ENCODE measurements around the gene GTF2IRD1.

Gene GTF2IRD1

DNA sequence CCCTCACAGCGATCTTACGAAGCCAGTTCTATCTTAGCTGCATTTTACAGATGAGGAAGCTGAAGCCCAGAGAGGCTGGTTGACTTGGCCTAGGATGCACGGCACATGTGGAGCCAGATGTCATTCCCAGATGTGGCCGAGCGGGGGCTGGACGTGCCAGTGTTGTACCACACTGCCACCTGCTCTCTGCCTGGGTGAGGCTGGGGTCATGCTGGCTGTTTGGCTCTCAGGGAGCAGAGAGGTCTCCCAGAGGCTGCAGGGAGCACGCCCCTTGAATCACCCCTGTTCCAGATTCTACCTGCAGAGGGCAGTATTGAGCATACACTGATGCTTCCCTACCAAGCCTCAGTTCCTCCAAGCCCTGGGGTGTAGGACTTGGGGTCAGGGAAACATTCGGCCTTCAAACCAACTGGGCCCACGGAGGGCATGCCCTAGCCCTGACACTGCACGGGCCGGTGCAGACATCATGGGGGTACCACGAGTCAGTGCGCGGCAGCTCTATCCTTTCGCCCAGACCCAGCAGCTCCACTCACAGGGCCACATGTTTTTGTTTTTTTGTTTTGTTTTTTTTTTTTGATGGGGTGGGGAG lies 3.8 kb upstream of the GTF2IRD1 start:
- no peaks in the 10 kb centered on the region for H3K36me3 Mint-ChIP-seq (ENCODE audit: low read depth)
- H3K4me3 Mint-ChIP-seq = no peak overlapping the region
- DNase-seq = peak; percentile 75
- H3K9me3 Mint-ChIP-seq = no peaks in the 10 kb centered on the region
- H3K4me1 Mint-ChIP-seq (ENCODE audit: low read depth) = peaks cover 18% of the 10 kb centered on the region
- H3K27ac Mint-ChIP-seq = no peak overlapping the region
- H3K27me3 Mint-ChIP-seq = no peaks in the 10 kb centered on the region

- Mint-ChIP-seq H3K9me3 (no peaks in the 10 kb centered on the region), H3K36me3 (ENCODE audit: low read depth) (no peaks in the 10 kb centered on the region), H3K4me3 (peak overlapping the region; percentile 68), H3K4me1 (ENCODE audit: low read depth) (peaks cover 18% of the 10 kb centered on the region), H3K27me3 (no peaks in the 10 kb centered on the region), H3K27ac (peak overlapping the region; percentile 90)
- DNase-seq = peak; percentile 67
Measured at GRCh38 chr7:74452748-74453321, 871 bp upstream of the GTF2IRD1 start.

DNA sequence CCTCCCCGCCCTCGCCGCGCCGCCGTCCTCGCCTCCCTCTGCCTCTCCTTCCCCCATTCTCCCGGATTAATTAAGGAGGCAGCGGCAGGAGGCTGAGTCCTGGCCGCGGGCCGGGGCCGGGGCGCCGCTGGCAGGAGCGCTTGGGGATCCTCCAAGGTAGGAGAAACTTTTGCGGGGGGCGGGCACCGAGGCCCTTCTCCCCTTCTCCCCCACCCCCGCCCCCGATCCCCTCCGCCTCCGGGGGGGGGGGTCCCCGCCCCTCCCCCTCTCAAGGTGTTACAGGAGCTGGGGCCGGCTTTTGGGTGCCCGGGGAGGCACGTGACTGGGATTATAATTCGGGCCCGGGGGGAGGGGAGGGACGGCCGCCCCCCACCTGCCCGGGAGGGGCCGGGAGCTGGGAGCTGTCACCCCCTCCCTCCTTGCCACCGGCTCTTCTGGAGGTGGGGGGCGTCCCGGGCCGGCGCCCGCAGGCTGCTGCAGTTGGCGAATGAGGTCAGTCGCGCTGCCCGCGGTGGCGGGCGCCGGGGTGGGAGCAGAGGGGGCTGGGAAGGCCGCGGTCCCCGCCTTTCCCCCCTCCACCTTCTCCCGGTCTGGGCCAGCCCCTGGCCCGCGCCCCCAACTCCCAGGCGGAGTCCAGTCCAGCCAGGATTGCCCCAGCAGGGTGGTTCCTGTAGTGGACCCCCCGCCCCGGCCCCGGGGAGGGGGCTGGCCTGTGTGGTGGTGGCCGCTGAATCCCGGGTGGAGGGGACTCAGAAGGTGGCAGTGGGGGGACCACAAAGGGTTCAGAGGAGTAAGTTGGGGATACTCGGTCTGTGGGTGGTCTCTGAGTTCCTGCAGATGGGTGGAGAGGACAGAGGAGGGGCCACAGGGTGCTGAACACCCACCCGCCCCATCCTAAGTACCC lies 567 bp downstream of the GTF2IRD1 start:
- Mint-ChIP-seq H3K4me3 (peak overlapping the region; percentile 51), H3K36me3 (ENCODE audit: low read depth) (no peaks in the 10 kb centered on the region), H3K4me1 (ENCODE audit: low read depth) (peaks cover 18% of the 10 kb centered on the region), H3K27ac (peak overlapping the region; percentile 22), H3K27me3 (no peaks in the 10 kb centered on the region), H3K9me3 (no peaks in the 10 kb centered on the region)
- peak; percentile 43 for DNase-seq

- Mint-ChIP-seq H3K36me3 (ENCODE audit: low read depth) (no peaks in the 10 kb centered on the region), H3K4me3 (peak overlapping the region; percentile 51), H3K9me3 (no peaks in the 10 kb centered on the region), H3K27ac (peak overlapping the region; percentile 22), H3K4me1 (ENCODE audit: low read depth) (peaks cover 18% of the 10 kb centered on the region), H3K27me3 (no peaks in the 10 kb centered on the region)
- no peak for DNase-seq
Measured at GRCh38 chr7:74454925-74455288, 1.2 kb downstream of the GTF2IRD1 start.

DNA sequence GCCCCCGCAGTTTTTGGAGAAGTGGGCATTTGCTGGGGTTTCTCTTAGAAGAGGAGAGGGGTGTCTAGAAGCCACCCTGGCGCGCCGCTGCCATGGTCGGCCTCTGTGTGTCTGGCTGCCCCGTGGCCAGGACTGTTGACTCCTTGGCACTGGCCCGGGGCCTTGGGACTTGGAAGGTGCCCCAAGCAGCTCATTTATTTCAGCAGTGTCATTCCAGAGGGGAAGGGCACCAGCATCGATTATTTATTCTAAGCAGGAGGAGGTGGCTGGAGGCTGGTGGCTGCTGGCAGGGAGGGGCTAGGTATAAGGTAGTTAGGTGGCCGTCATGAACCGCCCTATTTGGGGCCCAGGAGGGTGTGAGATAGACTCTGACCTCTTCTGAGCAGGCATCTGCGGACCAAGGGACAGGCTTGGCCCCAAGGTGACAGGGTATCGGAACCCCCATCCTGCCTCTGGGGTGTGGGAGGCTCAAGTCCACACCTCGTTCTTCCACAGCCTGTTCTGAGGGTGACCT lies 1.6 kb downstream of the GTF2IRD1 start:
- Mint-ChIP-seq H3K36me3 (ENCODE audit: low read depth) (no peaks in the 10 kb centered on the region), H3K27ac (no peak overlapping the region), H3K9me3 (no peaks in the 10 kb centered on the region), H3K4me3 (peak overlapping the region; percentile 51), H3K4me1 (ENCODE audit: low read depth) (peaks cover 16% of the 10 kb centered on the region), H3K27me3 (no peaks in the 10 kb centered on the region)
- DNase-seq = no peak

DNA sequence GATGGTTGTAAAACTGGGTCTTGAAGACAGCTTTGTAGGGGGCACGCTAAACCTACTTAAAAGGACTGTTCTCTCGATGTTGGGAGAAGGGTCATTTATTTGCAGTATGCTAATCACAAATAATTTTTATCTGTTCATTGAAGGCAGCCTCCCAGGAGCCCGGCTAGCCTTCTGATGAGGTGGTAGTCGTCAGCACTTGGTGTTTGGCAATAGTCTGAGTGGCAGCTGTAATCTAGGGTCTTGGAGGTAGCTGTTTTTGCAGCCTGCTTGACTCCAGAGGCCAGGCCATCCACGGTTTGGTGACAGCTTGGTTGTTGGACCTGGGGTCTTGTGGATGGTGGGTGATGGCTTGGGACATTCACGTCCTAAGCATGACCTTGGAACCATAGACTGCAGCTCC lies 2.2 kb downstream of the GTF2IRD1 start:
- no peaks in the 10 kb centered on the region for H3K36me3 Mint-ChIP-seq (ENCODE audit: low read depth)
- peaks cover 16% of the 10 kb centered on the region for H3K4me1 Mint-ChIP-seq (ENCODE audit: low read depth)
- H3K9me3 Mint-ChIP-seq = no peaks in the 10 kb centered on the region
- no peak overlapping the region for H3K4me3 Mint-ChIP-seq
- H3K27ac Mint-ChIP-seq = no peak overlapping the region
- DNase-seq = no peak
- no peaks in the 10 kb centered on the region for H3K27me3 Mint-ChIP-seq

- no peak overlapping the region for H3K27ac Mint-ChIP-seq
Measured at GRCh38 chr7:74457007-74457406, 3.3 kb downstream of the GTF2IRD1 start.

GRCh38 chr7:74461970-74462706 lies 8.4 kb downstream of the GTF2IRD1 start:
- no peak for DNase-seq
- Mint-ChIP-seq H3K4me1 (ENCODE audit: low read depth) (peaks cover 5% of the 10 kb centered on the region), H3K27ac (no peak overlapping the region), H3K9me3 (no peaks in the 10 kb centered on the region), H3K4me3 (no peak overlapping the region), H3K27me3 (no peaks in the 10 kb centered on the region), H3K36me3 (ENCODE audit: low read depth) (no peaks in the 10 kb centered on the region)

More at GRCh38 chr7:74457007-74457406, 3.3 kb downstream of the GTF2IRD1 start:
- no peak overlapping the region for H3K4me3 Mint-ChIP-seq
- peaks cover 12% of the 10 kb centered on the region for H3K4me1 Mint-ChIP-seq (ENCODE audit: low read depth)
- no peaks in the 10 kb centered on the region for H3K9me3 Mint-ChIP-seq
- no peak for DNase-seq
- H3K36me3 Mint-ChIP-seq (ENCODE audit: low read depth) = no peaks in the 10 kb centered on the region
- H3K27me3 Mint-ChIP-seq = no peaks in the 10 kb centered on the region

- Mint-ChIP-seq H3K27ac (no peak overlapping the region), H3K4me3 (no peak overlapping the region), H3K27me3 (no peaks in the 10 kb centered on the region), H3K36me3 (ENCODE audit: low read depth) (no peaks in the 10 kb centered on the region), H3K9me3 (no peaks in the 10 kb centered on the region), H3K4me1 (ENCODE audit: low read depth) (peaks cover 5% of the 10 kb centered on the region)
- DNase-seq = no peak
Measured at GRCh38 chr7:74462707-74463100, 9.0 kb downstream of the GTF2IRD1 start.

GRCh38 chr7:74464931-74465886 lies 11.5 kb downstream of the GTF2IRD1 start:
- Mint-ChIP-seq H3K4me3 (no peak overlapping the region), H3K36me3 (ENCODE audit: low read depth) (no peaks in the 10 kb centered on the region), H3K27ac (no peak overlapping the region), H3K4me1 (ENCODE audit: low read depth) (peaks cover 5% of the 10 kb centered on the region), H3K27me3 (no peaks in the 10 kb centered on the region), H3K9me3 (no peaks in the 10 kb centered on the region)
- no peak for DNase-seq

- Mint-ChIP-seq H3K27ac (no peak overlapping the region), H3K9me3 (no peaks in the 10 kb centered on the region), H3K4me3 (no peak overlapping the region), H3K36me3 (ENCODE audit: low read depth) (no peaks in the 10 kb centered on the region), H3K27me3 (no peaks in the 10 kb centered on the region), H3K4me1 (ENCODE audit: low read depth) (peaks cover 5% of the 10 kb centered on the region)
- DNase-seq = no peak
Measured at GRCh38 chr7:74466196-74466813, 12.6 kb downstream of the GTF2IRD1 start.

GRCh38 chr7:74467876-74468275 lies 14.2 kb downstream of the GTF2IRD1 start:
- Mint-ChIP-seq H3K36me3 (ENCODE audit: low read depth) (no peaks in the 10 kb centered on the region), H3K4me1 (ENCODE audit: low read depth) (peaks cover 5% of the 10 kb centered on the region), H3K9me3 (no peaks in the 10 kb centered on the region), H3K27me3 (no peaks in the 10 kb centered on the region), H3K4me3 (no peak overlapping the region), H3K27ac (no peak overlapping the region)
- DNase-seq = no peak

- H3K36me3 Mint-ChIP-seq (ENCODE audit: low read depth) = no peaks in the 10 kb centered on the region
- DNase-seq = no peak
- H3K27me3 Mint-ChIP-seq = no peaks in the 10 kb centered on the region
- H3K4me1 Mint-ChIP-seq (ENCODE audit: low read depth) = no peaks in the 10 kb centered on the region
- H3K4me3 Mint-ChIP-seq = no peak overlapping the region
- H3K9me3 Mint-ChIP-seq = no peaks in the 10 kb centered on the region
- H3K27ac Mint-ChIP-seq = no peak overlapping the region
Measured at GRCh38 chr7:74470504-74470903, 16.8 kb downstream of the GTF2IRD1 start.
